ENCODE measurements around the gene NUPR1. TPM values are rescaled to one million over a fixed set of nuclear protein-coding genes. Genes with fewer than 3 reads are reported as not detected.
A peak's percentile ranks its signal among the peaks of the same experiment; 100 is the strongest.
"Not testable (repeated sequence)": the region's sequence is repeated elsewhere in the genome, so short reads cannot be mapped to it uniquely, and the experiment has no call there.

NUPR1 gene
- total and polyA plus RNA-seq, 2 experiments from 2014 or later, result not detected

DNA sequence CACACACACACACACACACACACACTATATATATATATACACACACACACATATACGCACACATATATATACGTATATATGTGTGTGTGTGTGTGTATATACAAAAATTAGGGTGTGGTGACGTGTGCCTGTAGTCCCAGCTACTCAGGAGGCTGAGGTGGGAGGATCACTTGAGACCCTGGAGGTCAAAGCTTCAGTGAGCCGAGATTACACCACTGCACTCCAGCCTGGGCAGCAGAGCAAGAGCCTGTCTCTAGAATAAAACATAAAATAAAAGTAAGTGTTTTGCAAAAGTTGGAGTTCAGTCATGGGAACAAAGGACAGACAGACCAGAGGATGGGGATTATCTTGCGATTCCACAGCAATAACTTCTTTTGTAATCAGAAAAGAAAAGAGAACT lies 10.8 kb downstream of the NUPR1 start:
- H3K4me3 ChIP-seq, result no peak overlapping the region
- H3K27me3 ChIP-seq, result no peaks in the 10 kb centered on the region
- no peaks in the 10 kb centered on the region for H3K4me1 ChIP-seq (ENCODE audit: low read depth)
- TF ChIP-seq, protein P1, sequence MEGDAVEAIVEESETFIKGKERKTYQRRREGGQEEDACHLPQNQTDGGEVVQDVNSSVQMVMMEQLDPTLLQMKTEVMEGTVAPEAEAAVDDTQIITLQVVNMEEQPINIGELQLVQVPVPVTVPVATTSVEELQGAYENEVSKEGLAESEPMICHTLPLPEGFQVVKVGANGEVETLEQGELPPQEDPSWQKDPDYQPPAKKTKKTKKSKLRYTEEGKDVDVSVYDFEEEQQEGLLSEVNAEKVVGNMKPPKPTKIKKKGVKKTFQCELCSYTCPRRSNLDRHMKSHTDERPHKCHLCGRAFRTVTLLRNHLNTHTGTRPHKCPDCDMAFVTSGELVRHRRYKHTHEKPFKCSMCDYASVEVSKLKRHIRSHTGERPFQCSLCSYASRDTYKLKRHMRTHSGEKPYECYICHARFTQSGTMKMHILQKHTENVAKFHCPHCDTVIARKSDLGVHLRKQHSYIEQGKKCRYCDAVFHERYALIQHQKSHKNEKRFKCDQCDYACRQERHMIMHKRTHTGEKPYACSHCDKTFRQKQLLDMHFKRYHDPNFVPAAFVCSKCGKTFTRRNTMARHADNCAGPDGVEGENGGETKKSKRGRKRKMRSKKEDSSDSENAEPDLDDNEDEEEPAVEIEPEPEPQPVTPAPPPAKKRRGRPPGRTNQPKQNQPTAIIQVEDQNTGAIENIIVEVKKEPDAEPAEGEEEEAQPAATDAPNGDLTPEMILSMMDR (IDR thresholded peaks at IDR 0.05; ENCODE audit: low read depth, low read length), result no peak
- no peak overlapping the region for H3K27ac ChIP-seq
- no peak for DNase-seq (ENCODE audit: low read depth in 1 of 2, low spot score in 1 of 2)
- no peaks in the 10 kb centered on the region for H3K36me3 ChIP-seq
- H3K9me3 ChIP-seq (ENCODE audit: low read depth), result no peaks in the 10 kb centered on the region

DNA sequence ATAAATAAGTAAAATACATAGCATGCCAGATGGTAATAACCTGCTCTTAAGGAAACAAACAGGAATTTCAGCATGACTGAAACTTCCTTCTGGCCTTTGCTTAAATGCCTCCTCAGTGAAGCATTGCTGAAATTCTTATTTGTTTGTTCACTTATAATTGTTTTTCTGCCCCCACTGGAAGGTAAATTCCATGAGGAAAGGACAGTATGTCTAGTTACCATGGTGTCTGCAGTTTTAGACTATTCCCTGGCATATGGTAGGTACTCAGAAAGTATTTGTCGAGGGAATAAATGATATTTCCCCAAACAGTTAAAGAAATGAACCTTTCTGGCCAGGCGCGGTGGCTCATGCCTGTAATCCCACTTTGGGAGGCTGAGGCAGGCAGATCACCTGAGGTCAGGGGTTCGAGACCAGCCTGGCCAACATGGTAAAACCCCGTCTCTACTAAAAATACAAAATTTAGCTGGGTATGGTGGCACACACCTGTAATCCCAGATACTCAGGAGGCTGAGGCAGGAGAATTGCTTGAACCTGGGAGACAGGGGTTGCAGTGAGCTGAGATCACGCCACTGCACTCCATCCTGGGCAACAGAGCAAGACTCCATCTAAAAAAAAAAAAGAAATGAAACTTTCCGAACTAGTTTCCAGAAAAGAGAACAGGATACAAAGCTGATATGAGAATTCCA lies 11.5 kb downstream of the NUPR1 start:
- not testable (repeated sequence) for DNase-seq (ENCODE audit: low read depth in 1 of 2, low spot score in 1 of 2); H3K27ac ChIP-seq; H3K36me3 ChIP-seq; H3K27me3 ChIP-seq; H3K4me1 ChIP-seq (ENCODE audit: low read depth); H3K9me3 ChIP-seq (ENCODE audit: low read depth); H3K4me3 ChIP-seq

DNA sequence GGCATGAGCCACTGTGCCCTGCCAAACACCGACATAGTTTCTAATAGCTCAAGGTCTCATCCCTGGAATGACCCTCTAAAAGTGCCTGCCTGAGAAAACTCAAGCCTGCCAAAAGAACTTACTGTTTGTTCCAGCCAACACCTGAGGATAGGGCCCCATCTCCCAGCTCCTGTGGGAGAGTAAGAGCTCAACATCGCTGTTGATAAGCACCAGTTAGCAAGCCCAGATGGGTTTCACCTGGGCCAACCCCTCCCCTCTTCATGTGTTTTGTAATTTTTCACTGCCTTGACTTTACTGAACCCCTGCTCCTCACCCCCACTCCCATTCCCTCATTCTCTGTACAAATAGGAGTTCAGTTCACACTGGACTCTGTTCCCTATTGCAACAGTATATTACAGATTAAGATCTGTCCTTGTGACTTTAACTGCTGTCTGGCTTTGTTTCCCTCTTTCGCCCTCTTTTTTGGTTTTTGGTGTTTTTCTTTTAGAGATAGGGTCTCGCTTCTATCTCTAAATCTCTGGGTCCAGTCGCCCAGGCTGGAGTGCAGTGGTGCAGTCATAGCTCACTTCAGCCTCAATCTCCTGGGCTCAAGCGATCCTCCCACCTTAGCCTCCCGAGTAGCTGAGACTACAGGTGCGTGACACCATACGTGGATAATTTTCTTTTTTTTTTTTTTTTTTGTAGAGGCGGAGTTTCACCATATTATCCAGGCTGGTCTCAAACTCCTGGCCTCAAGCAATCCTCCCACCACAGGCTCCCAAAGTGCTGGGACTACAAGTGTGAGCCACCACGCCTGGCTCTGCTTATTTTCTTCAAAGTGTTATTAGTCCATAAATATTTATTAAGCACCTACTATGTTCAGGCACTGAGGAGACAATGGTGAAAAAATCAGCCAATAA lies 12.3 kb downstream of the NUPR1 start:
- Histone ChIP-seq H3K4me3 (no peak overlapping the region), H3K36me3 (no peaks in the 10 kb centered on the region), H3K9me3 (ENCODE audit: low read depth) (no peaks in the 10 kb centered on the region), H3K4me1 (ENCODE audit: low read depth) (no peaks in the 10 kb centered on the region), H3K27ac (no peak overlapping the region), H3K27me3 (no peaks in the 10 kb centered on the region)
- no peak for DNase-seq (ENCODE audit: low read depth in 1 of 2, low spot score in 1 of 2)
- TF ChIP-seq, protein P1 (IDR thresholded peaks at IDR 0.05; ENCODE audit: low read depth, low read length), result no peak

DNA sequence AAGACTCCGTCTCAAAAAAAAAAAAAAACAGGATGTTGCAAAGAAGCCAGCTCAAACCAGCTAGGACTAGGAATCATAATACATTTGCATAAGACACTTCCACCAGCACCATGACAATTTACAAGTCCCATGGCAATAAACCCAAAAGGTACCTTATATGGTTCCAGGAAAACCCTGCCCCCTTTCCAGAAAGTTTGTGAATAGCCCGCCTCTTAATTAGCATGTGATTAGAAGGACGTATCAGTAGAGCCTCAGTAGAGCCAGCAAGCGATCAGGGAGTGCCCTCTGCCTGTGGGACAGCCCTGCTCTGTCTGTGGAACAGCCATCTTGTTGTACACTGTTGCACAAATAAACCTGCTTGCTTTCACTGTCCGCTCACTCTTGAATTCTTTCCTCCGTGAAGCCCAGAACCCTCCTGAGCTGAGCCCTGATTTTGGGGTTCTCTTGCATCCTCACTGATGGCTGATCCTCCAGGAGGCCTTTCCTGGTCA lies 14.0 kb downstream of the NUPR1 start:
- TF ChIP-seq, protein P1 (IDR thresholded peaks at IDR 0.05; ENCODE audit: low read depth, low read length), result no peak
- peak in 1 of 2 donors; percentile 16 for DNase-seq (ENCODE audit: low read depth in 1 of 2, low spot score in 1 of 2)
- H3K27me3 ChIP-seq, result no peaks in the 10 kb centered on the region
- no peaks in the 10 kb centered on the region for H3K36me3 ChIP-seq
- H3K4me1 ChIP-seq (ENCODE audit: low read depth), result no peaks in the 10 kb centered on the region
- no peaks in the 10 kb centered on the region for H3K9me3 ChIP-seq (ENCODE audit: low read depth)
- H3K27ac ChIP-seq, result no peak overlapping the region
- H3K4me3 ChIP-seq, result no peak overlapping the region

DNA sequence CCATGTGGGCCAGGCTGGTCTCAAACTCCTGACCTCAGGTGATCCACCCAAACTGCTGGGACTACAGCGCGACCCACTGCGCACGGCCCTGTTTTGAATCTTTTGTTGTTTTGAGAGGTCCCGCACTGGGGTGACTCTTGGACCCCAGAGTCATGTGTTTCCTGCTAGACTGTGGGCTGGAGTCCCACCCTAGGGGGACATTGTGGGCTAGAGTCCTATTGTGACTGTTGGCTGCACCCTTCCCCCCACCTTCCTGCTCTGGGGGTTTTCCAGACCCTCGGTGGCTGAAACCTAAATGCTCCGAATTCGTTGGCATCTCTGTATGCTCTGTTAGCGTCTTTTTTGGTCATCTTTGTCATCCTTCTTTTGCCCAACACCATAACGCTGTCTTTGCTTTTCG lies 16.0 kb downstream of the NUPR1 start:
- Histone ChIP-seq H3K9me3 (ENCODE audit: low read depth) (no peaks in the 10 kb centered on the region), H3K27me3 (no peaks in the 10 kb centered on the region), H3K4me3 (no peak overlapping the region), H3K36me3 (no peaks in the 10 kb centered on the region), H3K27ac (no peak overlapping the region), H3K4me1 (ENCODE audit: low read depth) (no peaks in the 10 kb centered on the region)
- no peak for DNase-seq (ENCODE audit: low read depth in 1 of 2, low spot score in 1 of 2)
- TF ChIP-seq, protein P1 (IDR thresholded peaks at IDR 0.05; ENCODE audit: low read depth, low read length), result no peak

DNA sequence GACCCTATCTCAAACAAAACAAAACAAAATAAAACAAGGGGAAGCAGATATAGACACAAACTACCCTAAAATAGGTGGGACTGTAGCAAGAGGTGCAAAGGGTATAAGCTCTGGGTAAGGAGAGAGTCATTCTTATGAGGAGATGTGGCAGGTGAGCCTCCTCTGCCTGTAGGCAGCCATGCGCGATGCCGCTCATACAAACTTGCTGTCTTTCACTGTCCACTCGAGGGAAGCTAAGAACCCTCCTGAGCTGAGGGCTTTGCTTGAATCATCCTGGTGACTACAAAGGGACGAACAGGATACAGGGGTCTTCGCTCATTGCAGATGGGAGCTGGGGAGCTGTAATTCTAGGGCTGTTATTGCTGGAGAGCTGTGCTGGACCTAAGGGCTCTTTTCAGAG lies 17.3 kb downstream of the NUPR1 start:
- no peaks in the 10 kb centered on the region for H3K36me3 ChIP-seq
- no peak overlapping the region for H3K4me3 ChIP-seq
- H3K9me3 ChIP-seq (ENCODE audit: low read depth), result no peaks in the 10 kb centered on the region
- H3K27me3 ChIP-seq, result no peaks in the 10 kb centered on the region
- no peak for DNase-seq (ENCODE audit: low read depth in 1 of 2, low spot score in 1 of 2)
- H3K4me1 ChIP-seq (ENCODE audit: low read depth), result no peaks in the 10 kb centered on the region
- TF ChIP-seq, protein P1 (IDR thresholded peaks at IDR 0.05; ENCODE audit: low read depth, low read length), result no peak
- H3K27ac ChIP-seq, result no peak overlapping the region
